HG03378 (cell line): ENCODE results near the gene MRPL38.
"Not testable (repeated sequence)": the region's sequence is repeated elsewhere in the genome, so short reads cannot be mapped to it uniquely, and the experiment has no call there.

Experiments used
- ATAC-seq: cut with Tn5 transposase; IDR thresholded peaks from one replicate; pipeline ENCODE4 v1.9.1; 2021; ENCODE audit warnings: mild to moderate bottlenecking, moderate library complexity; ENCODE audit not compliant: unreplicated experiment

The MRPL38 gene

GRCh38 chr17:75898065-75898464 lies 6.6 kb downstream of the MRPL38 start:
- no peak for ATAC-seq

GRCh38 chr17:75897160-75898019 lies 7.3 kb downstream of the MRPL38 start:
- ATAC-seq = no peak

GRCh38 chr17:75896415-75897159 lies 8.1 kb downstream of the MRPL38 start, which contains the start of gene TRIM65:
Gene TRIM65, minus strand, starts transcription at chr17:75896951. Its CDS starts 14 bp downstream, at chr17:75896937.
- no peak for ATAC-seq

GRCh38 chr17:75895370-75896155 lies 9.1 kb downstream of the MRPL38 start:
- ATAC-seq = no peak

GRCh38 chr17:75894049-75894733 lies 10.5 kb downstream of the MRPL38 start:
- no peak for ATAC-seq

- ATAC-seq = no peak
Observed at GRCh38 chr17:75893305-75894048, 11.2 kb downstream of the MRPL38 start.

- no peak for ATAC-seq
Observed at GRCh38 chr17:75892556-75893224, 12.0 kb downstream of the MRPL38 start.

GRCh38 chr17:75891605-75892555 lies 12.8 kb downstream of the MRPL38 start:
- no peak for ATAC-seq

- no peak for ATAC-seq
Observed at GRCh38 chr17:75891022-75891604, 13.6 kb downstream of the MRPL38 start.

GRCh38 chr17:75889454-75889853 lies 15.2 kb downstream of the MRPL38 start:
- no peak for ATAC-seq

GRCh38 chr17:75888484-75888883 lies 16.2 kb downstream of the MRPL38 start:
- ATAC-seq = no peak

GRCh38 chr17:75885860-75886259 lies 18.8 kb downstream of the MRPL38 start:
- not testable (repeated sequence) for ATAC-seq

- ATAC-seq = no peak
Observed at GRCh38 chr17:75885431-75885830, 19.3 kb downstream of the MRPL38 start.

GRCh38 chr17:75881678-75882454 lies 22.8 kb downstream of the MRPL38 start:
- no peak for ATAC-seq

GRCh38 chr17:75880266-75880665 lies 24.4 kb downstream of the MRPL38 start:
- ATAC-seq = no peak

- ATAC-seq = no peak
Observed at GRCh38 chr17:75878174-75878998, 26.3 kb downstream of the MRPL38 start, which contains the start of gene TRIM47. Gene TRIM47, minus strand, starts transcription at chr17:75878581. Its CDS starts 33 bp downstream, at chr17:75878548.
